Bronchial epithelial cell (primary cell): ENCODE data around the gene ZDHHC11. TPM values are rescaled to one million over a fixed set of nuclear protein-coding genes. Genes with fewer than 3 reads are reported as not detected.
"Not testable (repeated sequence)": the region's sequence is repeated elsewhere in the genome, so short reads cannot be mapped to it uniquely, and the experiment has no call there.

Source experiments
- DNase-seq: peaks from one replicate; pipeline ENCODE4 v3.0.0-alpha.2; 2010; ENCODE audit warnings: low read depth
- FAIRE-seq: peaks from 2 replicates; lab custom pipeline; 2011; peaks lifted over from hg19 to GRCh38; lab: Jason Lieb, UNC
- H3K27me3 ChIP-seq: 2 replicates; pipeline ENCODE4 v1.5.1; 2011; ENCODE audit warnings: low read length; ENCODE audit not compliant: control insufficient read depth, insufficient read depth
- H3K36me3 ChIP-seq: 2 replicates; pipeline ENCODE4 v1.5.1; 2011; ENCODE audit warnings: low read length; ENCODE audit not compliant: control insufficient read depth, insufficient read depth
- H3K4me3 ChIP-seq: 2 replicates; pipeline ENCODE4 v1.5.1; 2011; ENCODE audit warnings: mild to moderate bottlenecking, low read depth, low read length, control low read depth
- CTCF ChIP-seq: IDR thresholded peaks from 2 replicates; pipeline ENCODE4 v1.5.1; 2011; ENCODE audit warnings: mild to moderate bottlenecking, moderate library complexity, low read length, control low read depth, inconsistent platforms; ENCODE audit not compliant: insufficient read depth, severe bottlenecking
- total RNA-seq: library from RNA; depleted of rRNA; stranded (reverse); fragments of >200 nt; gene quantifications from 2 replicates; pipeline ENCODE4 v1.2.1, GENCODE V29; 2014

ZDHHC11 gene
- total RNA-seq, 1 donor from 2014 or later, result 0.53 TPM

DNA sequence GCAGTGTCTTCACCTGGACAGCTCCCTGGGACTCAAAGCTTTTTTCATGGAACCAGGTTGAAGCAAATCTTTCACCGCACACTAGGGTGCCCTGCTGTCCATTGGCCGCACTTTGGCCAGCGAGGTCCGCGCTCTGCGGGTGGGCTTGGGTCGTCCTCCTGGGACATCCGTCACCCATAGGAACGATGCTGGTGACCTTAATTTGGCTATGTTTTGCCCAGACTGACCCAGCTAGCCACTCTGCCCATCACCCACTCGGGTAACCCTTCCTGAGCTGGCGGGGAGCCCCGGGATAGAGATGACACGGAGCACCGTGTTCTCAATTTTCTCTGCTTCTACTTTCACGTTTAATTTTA is 92.1 kb downstream of the ZDHHC11 start:
- H3K27me3 ChIP-seq, result peaks cover 4% of the 10 kb centered on the region
- FAIRE-seq, result no peak

DNA sequence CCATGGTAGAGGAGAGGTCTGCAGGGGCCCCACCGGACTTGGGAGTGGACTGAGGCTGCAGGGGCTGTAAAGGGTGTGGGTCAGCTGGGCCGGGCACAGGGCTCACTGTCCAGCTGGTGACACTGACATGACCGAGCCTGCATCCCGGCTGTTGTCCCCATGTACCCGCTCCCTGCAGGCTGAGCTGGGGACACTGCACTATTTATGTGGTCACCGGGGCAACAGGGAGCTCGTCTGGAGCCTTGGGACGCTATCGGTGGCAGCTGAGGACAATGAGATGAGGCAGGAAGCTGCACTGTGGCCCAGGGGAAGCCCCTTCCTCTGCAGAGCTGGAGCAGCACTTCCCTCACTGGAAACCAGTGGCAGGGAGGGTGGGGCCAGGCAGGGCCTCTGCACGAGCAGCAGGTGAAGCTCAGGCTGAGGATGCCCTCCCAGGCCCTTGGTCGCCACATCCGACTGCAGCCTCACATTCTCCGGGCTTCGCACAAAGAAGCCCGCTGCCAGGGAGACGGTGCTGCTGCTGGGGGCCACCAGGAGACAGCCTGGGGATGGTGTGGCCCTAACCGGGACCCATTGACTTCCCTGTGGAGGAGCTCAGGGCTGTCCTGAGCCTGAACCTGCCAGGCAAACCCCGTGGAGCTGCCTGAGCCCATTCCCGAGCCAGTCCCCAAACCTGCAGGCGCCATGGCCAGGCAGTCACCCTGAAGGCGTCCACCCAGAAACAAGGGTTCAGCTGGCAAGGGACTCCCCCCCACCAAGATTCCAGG is 92.7 kb downstream of the ZDHHC11 start:
- Histone ChIP-seq H3K27me3 (peaks cover 4% of the 10 kb centered on the region), H3K4me3 (no peak overlapping the region), H3K36me3 (no peaks in the 10 kb centered on the region)
- FAIRE-seq (no peak), DNase-seq (no peak)
- TF ChIP-seq CTCF, result no peak

More for the DNA sequence above, 92.1 kb downstream of the ZDHHC11 start:
- DNase-seq, result no peak
- Histone ChIP-seq H3K4me3 (no peak overlapping the region), H3K36me3 (no peaks in the 10 kb centered on the region)
- no peak for TF ChIP-seq CTCF

DNA sequence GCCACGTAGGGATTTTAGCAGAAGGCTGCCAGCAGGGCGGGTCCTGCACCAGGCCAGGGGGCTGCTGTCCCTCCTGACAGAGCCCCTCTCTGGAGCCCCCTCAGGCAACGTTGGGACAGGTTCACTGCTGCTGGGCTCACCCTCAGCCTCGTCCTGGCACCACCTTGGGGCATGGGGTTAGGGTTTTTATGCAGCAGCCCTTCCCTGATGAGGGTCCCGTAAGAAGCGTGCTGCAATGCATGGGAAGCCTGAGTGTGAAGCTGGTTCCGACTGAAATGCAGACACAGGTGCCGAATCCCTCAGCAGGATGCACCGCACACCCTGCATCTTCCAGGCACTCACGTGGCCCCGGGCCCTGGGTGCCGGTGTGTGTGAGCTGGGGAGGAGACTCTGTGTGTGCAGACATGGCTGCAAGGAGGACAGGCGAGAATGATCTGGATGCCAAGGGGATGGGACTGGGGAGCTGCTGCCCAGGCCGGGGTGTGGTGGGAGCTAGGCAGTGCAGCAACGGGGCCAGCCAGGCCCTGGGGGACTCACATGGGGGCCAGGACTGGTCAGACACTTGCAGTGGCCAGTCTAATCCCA is 93.3 kb downstream of the ZDHHC11 start:
- H3K36me3 ChIP-seq, result no peaks in the 10 kb centered on the region
- no peak overlapping the region for H3K4me3 ChIP-seq
- FAIRE-seq, result no peak
- H3K27me3 ChIP-seq, result peaks cover 4% of the 10 kb centered on the region
- DNase-seq, result no peak
- TF ChIP-seq CTCF, result no peak

- FAIRE-seq (no peak), DNase-seq (no peak)
- H3K36me3 ChIP-seq, result no peaks in the 10 kb centered on the region
- no peak overlapping the region for H3K4me3 ChIP-seq
- peaks cover 4% of the 10 kb centered on the region for H3K27me3 ChIP-seq
- no peak for TF ChIP-seq CTCF
These were observed 93.9 kb downstream of the ZDHHC11 start for GRCh38 chr5:756865-757345.

GRCh38 chr5:756171-756570 is 94.6 kb downstream of the ZDHHC11 start:
- FAIRE-seq (no peak), DNase-seq (no peak)
- Histone ChIP-seq H3K4me3 (no peak overlapping the region), H3K36me3 (no peaks in the 10 kb centered on the region), H3K27me3 (peaks cover 4% of the 10 kb centered on the region)
- TF ChIP-seq CTCF, result no peak

- not testable (repeated sequence) for H3K27me3 ChIP-seq, H3K4me3 ChIP-seq, H3K36me3 ChIP-seq, DNase-seq
- peak; percentile 84 for FAIRE-seq
These were observed 96.6 kb downstream of the ZDHHC11 start for GRCh38 chr5:754143-754632.

- not testable (repeated sequence) for H3K4me3 ChIP-seq, H3K27me3 ChIP-seq, DNase-seq, H3K36me3 ChIP-seq
- FAIRE-seq, result peak; percentile 32
These were observed 97.1 kb downstream of the ZDHHC11 start for GRCh38 chr5:753567-754142.

DNA sequence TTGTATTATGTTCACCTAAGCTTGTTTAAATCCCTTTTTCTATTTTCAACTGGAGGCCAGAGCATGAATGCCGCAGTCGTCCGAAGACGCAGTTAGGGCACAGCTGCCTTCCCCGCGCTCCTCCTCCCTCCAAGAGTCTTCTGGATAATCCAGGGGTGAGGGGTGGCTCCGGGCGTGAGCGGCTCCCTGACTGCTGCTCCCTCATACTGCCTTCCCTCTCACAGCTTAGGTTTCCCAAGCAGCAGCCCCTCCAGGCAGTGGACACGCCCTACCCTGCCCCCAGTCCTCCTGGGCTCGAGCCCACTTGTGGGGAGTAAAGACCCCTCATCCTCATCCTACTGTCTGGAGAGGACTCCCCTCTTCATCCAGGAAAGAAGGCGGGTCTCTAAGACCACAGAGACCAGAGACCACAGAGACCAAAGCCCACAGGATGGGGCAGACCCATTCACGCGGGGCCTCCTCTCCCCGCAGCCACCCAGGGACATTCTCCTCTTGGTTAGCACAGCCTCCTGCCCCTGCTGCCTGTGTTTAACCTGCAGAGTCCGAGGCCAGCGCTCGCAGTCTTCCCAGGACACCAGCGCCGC is 98.2 kb downstream of the ZDHHC11 start:
- not testable (repeated sequence) for H3K4me3 ChIP-seq, H3K27me3 ChIP-seq, H3K36me3 ChIP-seq, FAIRE-seq, DNase-seq
